Measurements from ENCODE around the gene HEXA.
"Not testable (repeated sequence)": the region's sequence is repeated elsewhere in the genome, so short reads cannot be mapped to it uniquely, and the experiment has no call there.

The HEXA gene

DNA sequence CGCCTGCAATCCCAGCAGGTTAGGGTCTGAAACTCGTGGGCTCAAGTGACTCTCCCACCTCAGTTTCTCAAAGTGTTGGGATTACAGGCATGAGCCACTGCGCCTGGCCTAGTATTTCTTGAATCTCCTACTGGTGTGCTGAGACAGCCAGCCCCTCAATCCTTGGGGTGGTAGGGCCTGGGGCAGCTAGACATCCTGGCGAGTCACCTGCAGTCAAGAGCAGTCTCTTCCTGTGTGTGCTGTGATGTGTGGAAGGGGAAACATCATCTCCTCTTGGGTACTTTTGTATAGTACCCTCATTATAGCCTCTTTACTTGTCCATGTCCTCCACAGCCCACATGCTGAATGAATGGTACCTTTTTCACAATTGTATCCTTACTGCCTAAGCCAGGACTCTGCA lies 4.9 kb upstream of the HEXA start:
- TF ChIP-seq, protein P1, sequence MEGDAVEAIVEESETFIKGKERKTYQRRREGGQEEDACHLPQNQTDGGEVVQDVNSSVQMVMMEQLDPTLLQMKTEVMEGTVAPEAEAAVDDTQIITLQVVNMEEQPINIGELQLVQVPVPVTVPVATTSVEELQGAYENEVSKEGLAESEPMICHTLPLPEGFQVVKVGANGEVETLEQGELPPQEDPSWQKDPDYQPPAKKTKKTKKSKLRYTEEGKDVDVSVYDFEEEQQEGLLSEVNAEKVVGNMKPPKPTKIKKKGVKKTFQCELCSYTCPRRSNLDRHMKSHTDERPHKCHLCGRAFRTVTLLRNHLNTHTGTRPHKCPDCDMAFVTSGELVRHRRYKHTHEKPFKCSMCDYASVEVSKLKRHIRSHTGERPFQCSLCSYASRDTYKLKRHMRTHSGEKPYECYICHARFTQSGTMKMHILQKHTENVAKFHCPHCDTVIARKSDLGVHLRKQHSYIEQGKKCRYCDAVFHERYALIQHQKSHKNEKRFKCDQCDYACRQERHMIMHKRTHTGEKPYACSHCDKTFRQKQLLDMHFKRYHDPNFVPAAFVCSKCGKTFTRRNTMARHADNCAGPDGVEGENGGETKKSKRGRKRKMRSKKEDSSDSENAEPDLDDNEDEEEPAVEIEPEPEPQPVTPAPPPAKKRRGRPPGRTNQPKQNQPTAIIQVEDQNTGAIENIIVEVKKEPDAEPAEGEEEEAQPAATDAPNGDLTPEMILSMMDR (IDR thresholded peaks at IDR 0.05; ENCODE audit: low read depth, low read length): no peak
- Histone ChIP-seq H3K4me3 (ENCODE audit: low read depth, low read length) (no peak overlapping the region), H3K36me3 (no peaks in the 10 kb centered on the region), H3K27me3 (ENCODE audit: insufficient read depth, low read depth, severe bottlenecking) (no peaks in the 10 kb centered on the region), H3K9me3 (ENCODE audit: severe bottlenecking) (no peaks in the 10 kb centered on the region), H3K27ac (no peak overlapping the region)
- no peak for DNase-seq

- TF ChIP-seq, protein P1 (IDR thresholded peaks at IDR 0.05; ENCODE audit: low read depth, low read length): no peak
- H3K9me3 ChIP-seq (ENCODE audit: severe bottlenecking): no peaks in the 10 kb centered on the region
- H3K4me3 ChIP-seq (ENCODE audit: low read depth, low read length): no peak overlapping the region
- no peaks in the 10 kb centered on the region for H3K27me3 ChIP-seq (ENCODE audit: insufficient read depth, low read depth, severe bottlenecking)
- no peak for DNase-seq
- H3K36me3 ChIP-seq: no peaks in the 10 kb centered on the region
- H3K27ac ChIP-seq: no peak overlapping the region
Measured at GRCh38 chr15:72379856-72380430, 4.1 kb upstream of the HEXA start.

DNA sequence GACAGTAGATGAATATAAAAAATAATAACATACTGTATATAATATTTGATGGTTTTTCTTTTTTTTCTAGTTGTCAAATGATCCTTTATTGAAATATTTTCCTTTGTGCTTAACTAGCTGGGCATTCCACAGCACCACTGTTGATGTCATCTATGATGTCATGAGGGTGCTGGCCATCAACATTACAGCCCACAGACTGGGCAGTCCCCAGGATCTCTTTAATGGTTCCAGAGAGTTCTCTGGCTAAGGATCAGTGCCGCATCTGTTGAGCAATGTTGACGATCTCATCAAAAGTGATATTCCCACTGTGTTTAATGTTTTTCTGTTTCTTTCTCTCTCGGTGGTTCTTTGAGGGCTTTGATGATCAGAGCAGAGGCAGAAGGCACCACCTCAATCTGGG lies 3.3 kb upstream of the HEXA start:
- not testable (repeated sequence) for H3K4me3 ChIP-seq (ENCODE audit: low read depth, low read length); H3K27ac ChIP-seq; H3K36me3 ChIP-seq; H3K9me3 ChIP-seq (ENCODE audit: severe bottlenecking); DNase-seq; H3K27me3 ChIP-seq (ENCODE audit: insufficient read depth, low read depth, severe bottlenecking)

DNA sequence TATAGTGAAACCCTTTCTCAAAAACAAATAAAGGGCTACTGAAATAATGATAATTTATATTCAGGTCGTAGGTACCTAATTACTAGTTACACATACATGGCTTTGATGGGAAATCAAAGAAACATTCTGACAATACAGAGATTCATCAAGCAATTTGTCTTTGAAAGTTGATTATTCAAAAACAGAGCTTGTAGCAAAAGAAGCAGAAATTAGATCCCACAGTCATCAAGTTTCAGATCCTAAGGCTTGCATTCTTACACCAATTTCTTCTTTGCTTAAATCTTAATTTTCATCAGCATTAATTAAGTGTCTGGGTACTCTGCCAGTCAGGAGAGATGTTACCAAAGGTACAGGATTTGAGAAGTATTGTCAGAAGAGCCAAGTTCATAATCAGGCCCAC lies 1.5 kb upstream of the HEXA start:
- TF ChIP-seq, protein P1 (IDR thresholded peaks at IDR 0.05; ENCODE audit: low read depth, low read length): no peak
- DNase-seq: no peak
- Histone ChIP-seq H3K27ac (no peak overlapping the region), H3K36me3 (peaks cover 8% of the 10 kb centered on the region), H3K27me3 (ENCODE audit: insufficient read depth, low read depth, severe bottlenecking) (no peaks in the 10 kb centered on the region), H3K9me3 (ENCODE audit: severe bottlenecking) (no peaks in the 10 kb centered on the region), H3K4me3 (ENCODE audit: low read depth, low read length) (no peak overlapping the region)

- Histone ChIP-seq H3K36me3 (peaks cover 13% of the 10 kb centered on the region), H3K27ac (peak overlapping the region; percentile 83), H3K9me3 (ENCODE audit: severe bottlenecking) (no peaks in the 10 kb centered on the region), H3K4me3 (ENCODE audit: low read depth, low read length) (peak overlapping the region; percentile 92), H3K27me3 (ENCODE audit: insufficient read depth, low read depth, severe bottlenecking) (no peaks in the 10 kb centered on the region)
- TF ChIP-seq, protein P1 (IDR thresholded peaks at IDR 0.05; ENCODE audit: low read depth, low read length): no peak
- DNase-seq: no peak
Measured at GRCh38 chr15:72375501-72375845, 341 bp downstream of the HEXA start.

DNA sequence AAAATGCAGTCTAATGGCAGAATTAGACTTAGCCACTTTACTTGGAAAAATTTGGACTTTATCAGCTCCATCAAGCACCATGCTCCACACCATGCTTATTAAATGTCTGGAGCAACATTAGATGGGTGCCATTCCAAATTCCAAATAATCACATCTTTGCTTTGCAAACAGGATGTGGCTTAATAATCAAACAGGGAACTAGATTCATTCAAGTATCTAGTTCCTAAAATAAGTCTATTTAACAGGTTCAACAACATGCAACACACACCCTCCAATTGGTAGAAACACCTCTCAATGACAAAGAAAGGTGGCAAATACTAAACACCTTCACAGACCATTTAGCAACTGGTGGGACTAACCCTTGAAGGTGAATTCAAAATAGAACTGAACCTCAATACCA lies 3.5 kb downstream of the HEXA start:
- Histone ChIP-seq H3K36me3 (peaks cover 27% of the 10 kb centered on the region), H3K9me3 (ENCODE audit: severe bottlenecking) (no peaks in the 10 kb centered on the region), H3K27ac (no peak overlapping the region), H3K4me3 (ENCODE audit: low read depth, low read length) (no peak overlapping the region), H3K27me3 (ENCODE audit: insufficient read depth, low read depth, severe bottlenecking) (no peaks in the 10 kb centered on the region)
- DNase-seq: no peak
- TF ChIP-seq, protein P1 (IDR thresholded peaks at IDR 0.05; ENCODE audit: low read depth, low read length): no peak
